Measurements from ENCODE around the gene TOR4A.
"Not testable (repeated sequence)": the region's sequence is repeated elsewhere in the genome, so short reads cannot be mapped to it uniquely, and the experiment has no call there.

The TOR4A gene

DNA sequence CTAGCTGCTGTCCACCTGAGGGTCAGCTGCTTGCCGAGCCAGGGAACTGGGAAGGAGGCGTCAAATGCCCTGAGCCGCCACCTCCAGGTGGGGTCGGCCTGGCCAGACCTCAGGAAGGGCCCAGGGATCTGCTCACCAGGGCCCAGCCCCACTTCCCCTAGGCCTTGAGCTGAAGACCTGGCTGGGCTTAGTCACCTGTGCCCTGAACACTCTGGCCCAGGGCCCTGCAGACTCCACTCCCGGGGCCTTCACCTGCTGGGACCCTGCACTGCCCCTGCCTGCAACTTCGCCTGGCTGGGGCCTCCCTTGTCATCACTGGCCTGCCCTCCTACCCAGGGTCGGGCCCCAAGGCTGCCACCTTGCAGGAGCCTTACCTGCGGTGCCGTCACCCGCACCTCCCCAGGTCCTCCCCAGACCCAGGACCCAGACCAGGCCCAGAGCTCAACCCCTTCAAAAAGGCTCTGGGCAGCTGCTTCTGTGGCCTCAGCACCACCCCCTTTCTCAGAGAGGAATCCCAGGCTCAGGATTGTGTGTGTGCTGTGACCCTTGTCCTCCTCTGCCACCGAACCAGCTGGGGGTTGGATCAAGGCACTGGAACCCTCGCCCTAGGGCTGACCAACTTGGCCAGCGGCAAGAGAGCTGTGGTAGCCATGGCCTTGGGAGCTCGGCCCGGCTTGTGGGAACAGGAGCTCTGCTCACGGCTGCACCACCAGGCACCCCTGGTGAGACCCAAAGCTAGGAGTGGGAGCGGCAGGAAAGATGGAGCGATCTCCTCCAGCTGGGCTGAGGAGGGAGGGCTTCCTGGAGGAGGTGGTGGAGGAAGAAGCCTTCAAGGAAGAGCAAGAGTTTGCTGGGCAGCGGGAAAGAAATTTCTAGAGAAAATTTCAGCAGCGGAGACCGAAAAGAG lies 23.6 kb upstream of the TOR4A start:
- no peak for DNase-seq (ENCODE audit: low spot score)

DNA sequence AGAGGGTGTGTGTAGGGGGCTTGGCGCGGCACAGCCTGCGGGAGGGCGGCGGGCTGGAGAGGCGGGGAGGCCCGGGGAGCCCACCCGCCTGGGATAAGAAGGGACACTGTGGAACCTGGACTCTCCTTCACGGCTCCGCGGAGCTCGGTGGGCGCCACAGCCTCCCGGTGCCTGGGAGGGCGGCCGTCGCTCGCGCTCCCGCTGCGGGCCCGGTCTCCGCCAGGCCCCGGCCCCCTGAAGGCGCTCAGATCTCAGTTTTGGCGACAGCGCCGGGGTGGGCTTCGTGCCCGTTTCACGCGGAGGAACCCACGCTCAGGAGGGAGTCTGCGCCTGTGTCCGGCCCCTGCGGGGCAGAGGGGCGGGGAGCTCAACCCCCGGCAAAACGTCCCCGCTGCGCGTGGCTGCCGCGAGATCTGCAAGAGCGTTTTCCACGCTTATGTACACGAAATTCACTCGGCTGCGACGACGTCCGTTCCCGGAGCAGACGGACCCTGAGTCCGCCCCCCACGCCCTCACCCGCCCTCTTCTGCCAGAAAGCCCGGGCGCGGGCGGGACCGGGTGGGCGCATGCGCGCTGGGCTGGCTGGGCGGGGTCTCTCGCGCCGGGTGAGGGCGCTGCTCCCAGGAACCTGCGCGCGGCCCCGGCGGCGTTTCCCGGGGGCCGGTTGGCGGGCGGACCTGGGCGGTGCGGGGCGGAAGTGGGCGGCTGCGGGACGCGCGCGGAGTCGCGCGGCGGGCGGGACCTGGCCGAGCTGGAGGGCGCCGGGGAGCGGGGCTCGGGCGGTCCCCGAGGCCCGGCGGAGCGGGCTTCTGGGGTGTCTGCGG lies 22.7 kb upstream of the TOR4A start, which contains the start of gene NELFB:
Gene NELFB, plus strand, starts transcription at position 704 of the 824 bp plus-strand sequence.
- peak; percentile 99 for DNase-seq (ENCODE audit: low spot score)

DNA sequence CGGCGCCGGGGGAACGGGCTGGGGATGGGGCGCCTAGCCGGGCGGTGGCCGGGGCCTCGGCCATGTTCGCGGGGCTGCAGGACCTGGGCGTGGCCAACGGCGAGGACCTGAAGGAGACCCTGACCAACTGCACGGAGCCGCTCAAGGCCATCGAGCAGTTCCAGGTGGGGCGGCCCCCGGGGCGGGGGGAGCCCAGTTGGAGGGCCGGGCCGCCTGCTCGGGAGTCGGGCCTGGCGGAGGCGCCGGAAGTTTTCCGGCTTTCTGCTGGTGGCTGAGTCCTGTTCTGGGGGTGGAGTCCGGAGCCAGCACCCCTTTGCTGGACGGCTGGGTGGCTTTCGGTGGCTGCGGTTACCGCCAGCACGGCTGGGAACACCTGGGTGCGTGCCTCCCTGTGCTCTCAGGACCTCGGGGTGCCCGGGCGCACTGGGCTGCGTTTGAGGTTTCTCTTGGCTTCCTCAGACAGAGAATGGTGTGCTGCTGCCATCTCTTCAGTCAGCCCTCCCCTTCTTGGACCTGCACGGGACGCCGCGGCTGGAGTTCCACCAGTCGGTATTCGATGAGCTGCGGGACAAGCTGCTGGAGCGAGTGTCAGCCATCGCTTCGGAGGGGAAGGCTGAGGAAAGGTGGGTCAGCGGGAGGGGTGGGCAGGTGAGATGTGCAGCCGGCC lies 21.9 kb upstream of the TOR4A start:
- peak; percentile 61 for DNase-seq (ENCODE audit: low spot score)

DNA sequence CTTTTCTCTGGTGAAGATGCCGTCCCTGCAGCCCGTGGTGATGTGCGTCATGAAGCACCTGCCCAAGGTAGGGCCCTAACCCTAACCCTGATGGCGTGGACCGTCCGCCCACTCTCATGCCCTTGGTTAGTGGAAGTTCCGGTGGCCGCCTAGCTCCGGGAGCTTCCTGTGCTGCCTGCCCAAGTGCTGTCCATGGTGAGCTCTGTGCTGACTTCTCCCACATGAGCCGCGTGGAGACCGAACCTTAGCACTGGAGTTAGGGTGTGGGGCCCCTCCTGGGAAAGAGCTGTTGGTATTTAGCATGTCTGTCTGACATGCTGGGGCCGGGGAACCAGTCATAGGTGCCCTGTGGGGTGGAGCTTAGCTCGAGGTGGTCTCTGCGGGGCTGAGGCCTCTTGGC lies 21.2 kb upstream of the TOR4A start:
- DNase-seq (ENCODE audit: low spot score) = no peak

DNA sequence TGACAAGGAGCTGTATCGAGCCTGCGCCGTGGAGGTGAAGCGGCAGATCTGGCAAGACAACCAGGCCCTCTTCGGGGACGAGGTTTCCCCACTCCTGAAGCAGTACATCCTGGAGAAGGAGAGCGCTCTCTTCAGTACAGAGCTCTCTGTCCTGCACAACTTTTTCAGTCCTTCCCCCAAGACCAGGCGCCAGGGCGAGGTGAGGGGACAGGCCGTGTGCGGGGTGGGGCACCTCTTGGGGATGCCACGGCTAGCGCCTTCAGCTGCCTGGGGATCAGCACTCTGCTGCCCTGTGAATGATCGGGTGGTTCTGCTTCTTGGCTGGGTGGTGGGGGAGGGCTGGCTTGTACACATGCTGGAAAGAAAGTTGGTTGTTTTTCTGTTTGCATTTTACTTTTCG lies 20.7 kb upstream of the TOR4A start:
- no peak for DNase-seq (ENCODE audit: low spot score)

DNA sequence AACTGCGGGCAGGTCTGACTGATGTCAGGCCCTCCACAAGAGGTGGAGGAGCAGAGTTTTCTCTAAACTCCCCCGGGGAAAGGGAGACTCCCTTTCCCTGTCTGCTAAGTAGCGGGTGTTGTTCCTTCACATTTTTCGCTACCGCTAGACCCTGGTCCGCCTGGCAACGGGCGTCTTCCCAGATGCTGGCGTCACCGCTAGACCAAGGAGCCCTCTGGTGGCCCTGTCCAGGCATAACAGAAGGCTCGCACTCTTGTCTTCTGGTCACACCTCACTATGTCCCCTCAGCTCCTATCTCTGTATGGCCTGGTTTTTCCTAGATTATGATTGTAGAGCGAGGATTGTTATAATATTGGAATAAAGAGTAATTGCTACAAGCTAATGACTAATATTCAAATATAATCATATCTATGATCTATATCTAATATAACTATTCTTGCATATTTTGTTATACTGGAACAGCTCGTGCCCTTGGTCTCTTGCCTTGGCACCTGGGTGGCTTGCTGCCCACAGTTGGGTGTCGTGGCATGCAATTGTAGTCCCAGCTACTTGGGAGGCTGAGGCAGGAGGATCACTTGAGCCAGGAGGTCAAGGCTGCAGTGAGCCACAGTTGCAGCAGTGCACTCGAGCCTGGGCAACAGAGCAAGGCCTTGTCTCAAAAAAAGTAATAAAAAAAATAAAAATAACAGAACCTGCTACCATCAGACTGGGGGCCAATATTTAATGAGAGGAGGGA lies 15.2 kb upstream of the TOR4A start:
- DNase-seq (ENCODE audit: low spot score) = not testable (repeated sequence)

DNA sequence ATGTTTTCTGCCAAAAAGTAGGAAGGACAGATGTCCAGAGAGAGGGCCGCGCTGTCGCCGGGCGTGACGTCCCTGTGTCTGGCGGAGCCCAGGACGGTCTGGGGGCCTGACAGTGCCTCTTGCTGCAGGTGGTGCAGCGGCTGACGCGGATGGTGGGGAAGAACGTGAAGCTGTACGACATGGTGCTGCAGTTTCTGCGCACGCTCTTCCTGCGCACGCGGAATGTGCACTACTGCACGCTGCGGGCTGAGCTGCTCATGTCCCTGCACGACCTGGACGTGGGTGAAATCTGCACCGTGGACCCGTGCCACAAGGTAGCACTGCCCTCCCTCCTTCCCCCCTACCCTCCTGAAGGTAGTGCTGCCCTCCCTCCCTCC lies 14.6 kb upstream of the TOR4A start:
- no peak for DNase-seq (ENCODE audit: low spot score)

DNA sequence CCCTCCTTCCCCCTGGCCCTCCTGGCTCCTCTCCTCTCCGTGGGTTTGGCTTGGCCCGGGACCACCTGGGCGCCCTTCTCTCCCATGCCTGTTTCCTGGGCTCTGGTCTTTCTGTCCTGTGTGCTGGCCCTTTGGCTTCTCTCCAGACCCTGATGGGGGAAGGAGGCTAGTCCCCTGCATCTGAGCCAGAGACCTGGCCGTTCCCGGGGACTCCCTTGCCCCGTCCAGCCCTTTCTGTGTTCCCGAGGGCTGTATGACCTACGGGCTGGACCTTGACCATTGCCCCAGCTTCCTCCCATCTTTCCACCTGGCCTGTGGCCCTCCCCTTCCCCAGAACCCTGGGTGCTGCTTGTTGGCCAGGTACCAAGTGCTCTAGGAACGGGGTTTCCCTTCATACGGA lies 14.0 kb upstream of the TOR4A start:
- DNase-seq (ENCODE audit: low spot score) = no peak

DNA sequence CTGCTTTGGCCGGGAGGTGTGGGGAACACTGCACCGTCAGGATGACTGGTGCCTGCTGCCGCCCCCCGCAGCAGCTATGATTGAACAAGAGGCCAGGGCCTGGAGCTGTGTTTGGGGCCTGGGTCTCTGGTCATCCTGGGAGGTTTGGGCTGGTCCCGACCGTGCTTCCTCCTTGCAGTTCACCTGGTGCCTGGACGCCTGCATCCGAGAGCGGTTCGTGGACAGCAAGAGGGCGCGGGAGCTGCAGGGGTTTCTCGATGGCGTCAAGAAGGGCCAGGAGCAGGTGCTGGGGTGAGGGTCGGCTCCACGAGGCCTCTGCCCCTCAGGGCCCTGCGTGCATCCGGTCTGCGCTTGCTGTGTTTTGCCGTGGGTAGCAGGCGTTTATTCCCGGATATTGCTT lies 13.5 kb upstream of the TOR4A start:
- no peak for DNase-seq (ENCODE audit: low spot score)

DNA sequence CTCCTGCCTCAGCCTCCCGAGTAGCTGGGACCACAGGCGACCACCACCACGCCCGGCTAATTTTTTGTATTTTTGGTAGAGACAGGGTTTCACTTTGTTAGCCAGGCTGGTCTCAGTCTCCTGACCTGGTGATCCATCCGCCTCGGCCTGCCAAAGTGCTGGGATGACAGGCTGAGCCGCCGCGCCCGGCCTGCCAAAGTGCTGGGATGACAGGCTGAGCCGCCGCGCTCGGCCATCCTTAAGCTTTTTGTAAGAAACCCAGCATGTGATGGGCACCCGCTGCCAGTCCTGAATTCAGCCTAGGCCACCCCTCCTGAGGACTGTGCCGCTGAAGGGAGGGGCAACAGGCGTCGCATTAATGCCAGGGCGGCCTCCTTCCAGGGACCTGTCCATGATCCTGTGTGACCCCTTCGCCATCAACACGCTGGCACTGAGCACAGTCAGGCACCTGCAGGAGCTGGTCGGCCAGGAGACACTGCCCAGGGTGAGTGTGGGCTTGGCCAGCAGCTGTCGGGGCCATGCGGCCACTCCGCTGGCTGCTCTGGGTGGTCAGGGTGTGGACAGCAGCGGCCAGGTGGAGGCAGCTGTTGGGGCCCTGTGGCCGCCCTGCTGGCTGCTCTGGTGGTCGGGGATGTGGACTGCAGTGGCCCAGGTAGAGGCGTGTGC lies 11.9 kb upstream of the TOR4A start:
- DNase-seq (ENCODE audit: low spot score) = no peak

DNA sequence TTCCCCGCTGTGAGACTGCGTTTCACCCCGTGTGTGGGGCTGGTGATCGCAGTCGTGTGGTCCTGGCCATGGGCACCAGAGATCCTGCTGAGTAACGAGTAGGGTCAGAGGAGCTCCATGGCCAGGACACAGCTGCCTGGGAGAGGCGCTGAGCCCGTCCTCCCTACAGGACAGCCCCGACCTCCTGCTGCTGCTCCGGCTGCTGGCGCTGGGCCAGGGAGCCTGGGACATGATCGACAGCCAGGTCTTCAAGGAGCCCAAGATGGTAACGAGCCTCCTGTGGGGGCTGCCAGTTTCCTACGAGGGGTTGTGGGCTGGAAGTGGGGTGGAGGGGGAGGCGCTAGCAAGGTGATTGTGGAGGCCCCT lies 11.4 kb upstream of the TOR4A start:
- DNase-seq (ENCODE audit: low spot score) = no peak

DNA sequence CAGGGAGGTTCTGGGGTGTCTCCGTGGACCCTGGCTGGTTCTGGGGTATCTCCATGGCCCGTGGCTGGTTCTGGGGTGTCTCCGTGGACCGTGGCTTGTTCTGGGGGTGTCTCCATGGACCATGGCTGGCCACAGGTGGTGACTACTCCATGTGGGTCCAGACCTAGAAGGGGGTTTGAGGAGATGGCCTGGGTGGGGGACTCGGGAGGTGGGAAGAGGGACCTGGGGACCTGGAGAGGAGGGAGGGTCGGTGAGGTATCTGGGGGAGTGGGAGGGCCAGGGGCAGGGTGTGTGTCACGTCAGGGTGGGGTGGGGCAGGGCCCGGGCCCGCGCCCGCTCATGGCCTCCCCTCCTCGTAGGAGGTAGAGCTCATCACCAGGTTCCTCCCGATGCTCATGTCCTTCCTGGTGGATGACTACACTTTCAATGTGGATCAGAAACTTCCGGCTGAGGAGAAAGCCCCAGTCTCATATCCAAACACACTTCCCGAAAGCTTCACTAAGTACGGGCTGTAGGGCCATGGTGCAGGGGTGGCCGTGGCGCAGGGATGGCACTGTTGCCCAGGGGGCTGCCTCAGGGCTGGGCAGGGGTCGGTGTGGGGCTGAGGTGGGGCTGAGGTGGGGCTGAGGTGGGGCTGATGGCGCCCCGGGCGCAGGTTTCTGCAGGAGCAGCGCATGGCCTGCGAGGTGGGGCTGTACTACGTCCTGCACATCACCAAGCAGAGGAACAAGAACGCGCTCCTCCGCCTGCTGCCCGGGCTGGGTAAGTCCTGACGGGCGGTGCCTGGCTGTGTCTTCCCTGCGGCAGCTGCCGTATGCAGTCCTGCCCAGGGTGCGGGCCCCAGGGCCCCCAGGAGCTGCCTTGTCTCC lies 10.7 kb upstream of the TOR4A start:
- no peak for DNase-seq (ENCODE audit: low spot score)

DNA sequence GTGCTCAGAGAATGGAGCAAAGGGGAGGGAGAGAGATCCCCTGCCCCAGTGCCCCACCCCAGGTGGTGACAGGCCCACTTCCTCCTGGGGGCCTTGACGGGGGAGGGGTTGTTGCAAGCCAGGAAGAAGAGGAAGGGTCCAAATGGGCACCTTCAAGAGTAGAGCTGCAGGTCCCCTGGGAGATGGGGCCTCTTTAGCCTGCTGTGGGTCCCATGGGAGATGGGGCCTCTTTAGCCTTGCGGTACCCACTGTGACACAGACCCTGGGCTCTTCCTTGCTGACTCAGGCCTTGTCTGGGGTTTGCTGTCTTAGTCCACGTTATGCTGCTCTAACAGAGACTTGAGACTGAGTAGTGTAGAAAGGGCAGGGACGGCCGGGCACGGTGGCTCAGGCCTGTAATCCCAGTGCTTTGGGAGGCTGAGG lies 9.6 kb upstream of the TOR4A start:
- DNase-seq (ENCODE audit: low spot score) = peak; percentile 86

DNA sequence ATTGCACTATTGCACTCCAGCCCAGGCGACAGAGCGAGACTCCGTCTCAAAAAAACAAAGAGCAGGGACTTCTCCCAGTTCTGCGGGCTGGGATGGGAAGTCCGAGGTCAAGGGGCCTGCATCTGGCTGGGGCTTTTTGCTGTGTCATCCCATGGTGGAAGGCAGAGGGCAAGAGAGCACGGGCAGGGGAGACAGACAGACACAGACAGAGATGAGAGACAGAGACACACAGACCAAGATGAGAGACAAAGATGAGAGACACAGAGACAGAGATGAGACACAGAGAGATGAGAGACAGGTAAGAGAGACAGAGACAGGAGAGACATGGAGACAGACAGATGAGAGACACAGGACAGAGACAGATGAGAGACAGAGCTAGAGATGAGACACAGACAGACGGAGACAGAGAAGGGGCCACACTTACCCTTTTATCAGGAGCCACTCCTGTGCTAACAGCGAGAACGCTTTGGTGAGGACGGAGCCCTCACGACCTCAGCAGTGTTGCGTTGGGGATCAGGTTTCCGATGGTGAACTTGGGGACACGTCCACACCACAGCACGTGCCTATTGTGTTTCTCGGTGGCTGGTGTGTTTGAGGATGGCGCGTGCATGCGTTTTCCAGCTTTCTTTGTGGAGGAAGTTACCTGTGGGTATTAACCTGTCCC lies 8.9 kb upstream of the TOR4A start:
- DNase-seq (ENCODE audit: low spot score) = no peak

DNA sequence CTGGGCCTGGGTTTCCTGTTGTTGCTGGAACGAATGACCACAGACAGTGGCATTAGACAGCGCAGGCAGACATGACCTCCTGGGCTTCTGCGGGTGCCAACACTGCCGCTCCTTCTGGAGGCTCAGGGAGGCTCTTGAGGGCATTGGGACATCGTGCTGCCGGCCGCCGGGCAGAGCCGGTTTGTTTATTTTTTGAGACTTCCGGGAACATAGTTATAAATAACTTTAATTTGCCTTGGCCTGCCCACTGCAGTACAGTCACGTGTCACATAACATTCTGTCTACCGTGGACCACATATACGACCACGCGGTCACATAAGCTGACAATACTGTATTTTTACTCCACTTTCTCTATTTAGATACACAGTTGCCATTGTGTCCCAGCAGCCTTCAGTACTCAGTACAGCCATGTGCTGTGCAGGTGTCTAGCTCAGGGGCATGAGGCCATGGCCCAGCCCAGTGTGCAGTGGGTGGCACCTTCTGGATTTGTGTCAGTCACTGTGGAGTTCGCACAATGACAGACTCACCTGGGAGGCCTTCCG lies 8.2 kb upstream of the TOR4A start:
- peak; percentile 89 for DNase-seq (ENCODE audit: low spot score)

DNA sequence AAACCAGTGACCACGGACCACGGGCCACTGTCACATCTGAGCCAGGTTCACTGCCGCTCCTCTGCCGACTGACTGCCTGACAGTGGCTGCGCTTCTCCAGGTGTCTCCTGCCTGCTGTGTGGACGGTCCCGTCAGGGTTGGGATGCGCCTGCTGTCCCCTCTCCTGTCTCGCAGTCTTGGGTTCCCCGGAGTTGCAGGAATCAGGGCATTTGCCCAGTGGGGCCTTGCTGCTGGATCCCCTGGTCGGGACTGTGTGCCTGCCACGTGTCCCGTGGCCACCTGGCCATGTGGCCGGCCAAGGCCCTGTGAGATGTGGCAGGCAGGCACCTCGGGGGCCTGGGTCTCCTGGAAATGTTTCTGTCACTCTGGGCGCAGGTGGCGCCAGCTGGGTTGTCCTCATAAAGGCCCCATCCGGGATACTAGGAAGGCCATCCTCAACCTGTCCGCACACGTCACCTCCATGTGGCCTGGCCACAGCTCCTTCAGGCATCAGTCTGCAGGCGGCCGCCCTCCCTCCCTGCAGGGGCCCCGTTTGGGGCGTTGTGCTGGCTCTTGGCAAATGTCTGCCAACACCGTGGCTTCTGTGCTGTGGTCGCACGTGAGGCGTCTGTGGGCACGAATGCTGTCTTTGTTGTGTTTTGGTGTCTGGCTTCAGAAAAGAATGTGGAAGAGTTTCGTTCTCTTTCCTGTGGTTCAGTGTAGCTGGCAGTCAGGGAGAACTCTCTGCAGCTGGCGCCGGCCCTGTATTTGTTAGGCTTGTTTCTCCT lies 6.4 kb upstream of the TOR4A start:
- no peak for DNase-seq (ENCODE audit: low spot score)

DNA sequence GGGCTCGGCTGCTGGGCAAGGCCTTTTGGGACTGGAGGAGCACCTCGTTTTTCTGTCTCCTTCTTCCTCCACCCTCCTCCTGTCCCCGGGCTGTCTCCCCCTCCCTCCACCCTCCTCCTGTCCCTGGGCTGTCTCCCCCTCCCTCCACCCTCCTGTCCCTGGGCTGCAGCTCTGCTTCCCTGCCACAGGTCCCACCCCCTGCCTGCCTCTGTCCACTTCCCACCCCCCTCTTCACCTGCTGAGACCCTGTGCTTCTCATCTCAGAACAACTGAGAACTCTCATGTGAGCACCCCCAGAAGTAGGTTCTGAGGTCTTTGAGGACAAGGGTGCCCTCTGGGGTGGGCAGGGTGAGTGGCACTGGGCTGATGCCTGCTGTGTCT lies 5.8 kb upstream of the TOR4A start:
- DNase-seq (ENCODE audit: low spot score) = no peak

DNA sequence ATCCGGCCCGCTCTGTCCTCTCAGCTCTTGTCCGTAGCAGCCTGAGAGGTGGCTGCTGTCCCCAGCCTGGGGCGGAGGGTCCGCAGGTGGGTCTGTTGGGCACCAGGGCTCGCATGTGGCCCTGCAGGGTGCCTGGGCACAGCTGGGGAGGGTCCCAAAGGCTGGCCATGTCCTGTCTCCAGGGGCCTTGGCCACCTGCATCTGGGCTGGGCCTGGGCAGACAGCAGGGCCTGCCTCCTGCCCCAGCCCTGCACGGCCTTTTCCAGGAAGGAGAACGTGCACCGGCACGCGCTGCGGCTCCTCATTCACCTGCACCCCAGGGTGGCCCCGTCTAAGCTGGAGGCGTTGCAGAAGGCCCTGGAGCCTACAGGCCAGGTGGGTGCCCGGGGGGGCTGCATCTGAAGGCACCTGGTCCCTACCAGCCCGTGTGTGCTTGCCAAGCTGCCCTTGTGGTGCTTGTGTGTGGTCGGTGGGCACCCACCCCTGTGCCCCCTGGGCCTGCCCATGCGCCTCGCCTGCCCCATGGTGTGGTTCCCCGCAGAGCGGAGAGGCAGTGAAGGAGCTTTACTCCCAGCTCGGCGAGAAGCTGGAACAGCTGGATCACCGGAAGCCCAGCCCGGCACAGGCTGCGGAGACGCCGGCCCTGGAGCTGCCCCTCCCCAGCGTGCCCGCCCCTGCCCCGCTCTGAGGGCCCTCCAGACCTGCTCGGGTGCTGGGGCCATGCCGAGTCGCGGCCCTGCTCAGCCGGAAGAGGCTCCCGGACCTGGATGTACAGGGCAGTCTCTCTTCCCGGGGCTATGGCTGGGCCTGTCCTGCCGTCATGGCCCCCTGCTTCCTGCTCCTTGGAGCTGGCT lies 5.1 kb upstream of the TOR4A start:
- no peak for DNase-seq (ENCODE audit: low spot score)
